Peyer's patch (tissue), 4 donors: ENCODE measurements around the gene AIG1.

Source experiments
- POLR2A ChIP-seq, 2 donors: fragments of 450-650 bp; IDR thresholded peaks; one replicate each; pipeline ENCODE4 v1.5.1; 2017; ENCODE audit warnings: antibody characterized with exemption in 2 of 2, mild to moderate bottlenecking in 2 of 2, moderate library complexity in 2 of 2
- TF ChIP-seq, protein P1 (sequence below), 6 experiments: fragments of 450-650 bp in 4 of 6; fragments of 200-600 bp in 2 of 6; sonication (generic) in 1 of 6; IDR thresholded peaks; one replicate each; pipeline ENCODE4 v1.5.1; 2017 to 2019; ENCODE audit warnings: antibody characterized with exemption in 6 of 6, mild to moderate bottlenecking in 3 of 6, moderate library complexity in 1 of 6

DNA sequence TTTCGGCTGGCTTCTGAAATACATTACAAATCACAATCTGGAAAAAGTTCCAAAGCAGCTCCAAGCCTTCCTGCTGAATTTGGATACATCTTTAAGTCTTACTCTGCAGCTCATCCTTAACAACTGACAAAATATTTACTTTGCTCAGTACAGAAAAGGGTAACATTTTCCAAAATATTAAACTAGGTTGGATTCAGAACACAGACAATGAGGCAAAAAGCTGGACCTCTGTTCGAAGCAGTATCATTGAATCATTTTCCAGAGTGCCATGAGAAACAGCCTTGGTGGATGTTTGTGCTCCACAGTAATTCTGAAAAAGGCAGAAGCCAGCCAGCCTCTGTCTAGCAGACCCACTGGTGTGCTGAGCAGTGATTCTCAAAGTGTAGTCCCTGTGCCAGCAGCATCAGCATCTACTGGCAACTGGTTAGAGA lies 162.1 kb downstream of the AIG1 start:
- TF ChIP-seq, protein P1, sequence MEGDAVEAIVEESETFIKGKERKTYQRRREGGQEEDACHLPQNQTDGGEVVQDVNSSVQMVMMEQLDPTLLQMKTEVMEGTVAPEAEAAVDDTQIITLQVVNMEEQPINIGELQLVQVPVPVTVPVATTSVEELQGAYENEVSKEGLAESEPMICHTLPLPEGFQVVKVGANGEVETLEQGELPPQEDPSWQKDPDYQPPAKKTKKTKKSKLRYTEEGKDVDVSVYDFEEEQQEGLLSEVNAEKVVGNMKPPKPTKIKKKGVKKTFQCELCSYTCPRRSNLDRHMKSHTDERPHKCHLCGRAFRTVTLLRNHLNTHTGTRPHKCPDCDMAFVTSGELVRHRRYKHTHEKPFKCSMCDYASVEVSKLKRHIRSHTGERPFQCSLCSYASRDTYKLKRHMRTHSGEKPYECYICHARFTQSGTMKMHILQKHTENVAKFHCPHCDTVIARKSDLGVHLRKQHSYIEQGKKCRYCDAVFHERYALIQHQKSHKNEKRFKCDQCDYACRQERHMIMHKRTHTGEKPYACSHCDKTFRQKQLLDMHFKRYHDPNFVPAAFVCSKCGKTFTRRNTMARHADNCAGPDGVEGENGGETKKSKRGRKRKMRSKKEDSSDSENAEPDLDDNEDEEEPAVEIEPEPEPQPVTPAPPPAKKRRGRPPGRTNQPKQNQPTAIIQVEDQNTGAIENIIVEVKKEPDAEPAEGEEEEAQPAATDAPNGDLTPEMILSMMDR (IDR thresholded peaks at IDR 0.05) = no peak
- no peak for TF ChIP-seq POLR2A (IDR thresholded peaks at IDR 0.05)
